Bronchial epithelial cell (primary cell): ENCODE data around the gene FDPS. TPM values are rescaled to one million over a fixed set of nuclear protein-coding genes. Genes with fewer than 3 reads are reported as not detected.

Source experiments
- DNase-seq: peaks from one replicate; pipeline ENCODE4 v3.0.0-alpha.2; 2010; ENCODE audit warnings: low read depth
- FAIRE-seq: peaks from 2 replicates; lab custom pipeline; 2011; peaks lifted over from hg19 to GRCh38; lab: Jason Lieb, UNC
- H3K27me3 ChIP-seq: 2 replicates; pipeline ENCODE4 v1.5.1; 2011; ENCODE audit warnings: low read length; ENCODE audit not compliant: control insufficient read depth, insufficient read depth
- H3K36me3 ChIP-seq: 2 replicates; pipeline ENCODE4 v1.5.1; 2011; ENCODE audit warnings: low read length; ENCODE audit not compliant: control insufficient read depth, insufficient read depth
- H3K4me3 ChIP-seq: 2 replicates; pipeline ENCODE4 v1.5.1; 2011; ENCODE audit warnings: mild to moderate bottlenecking, low read depth, low read length, control low read depth
- total RNA-seq: library from RNA; depleted of rRNA; stranded (reverse); fragments of >200 nt; gene quantifications from 2 replicates; pipeline ENCODE4 v1.2.1, GENCODE V29; 2014
- TF ChIP-seq, protein P1 (sequence below): IDR thresholded peaks from 2 replicates; pipeline ENCODE4 v1.5.1; 2011; ENCODE audit warnings: mild to moderate bottlenecking, moderate library complexity, low read length, control low read depth, inconsistent platforms; ENCODE audit not compliant: insufficient read depth, severe bottlenecking

The FDPS gene
- total RNA-seq, 1 donor from 2014 or later = 167 TPM

DNA sequence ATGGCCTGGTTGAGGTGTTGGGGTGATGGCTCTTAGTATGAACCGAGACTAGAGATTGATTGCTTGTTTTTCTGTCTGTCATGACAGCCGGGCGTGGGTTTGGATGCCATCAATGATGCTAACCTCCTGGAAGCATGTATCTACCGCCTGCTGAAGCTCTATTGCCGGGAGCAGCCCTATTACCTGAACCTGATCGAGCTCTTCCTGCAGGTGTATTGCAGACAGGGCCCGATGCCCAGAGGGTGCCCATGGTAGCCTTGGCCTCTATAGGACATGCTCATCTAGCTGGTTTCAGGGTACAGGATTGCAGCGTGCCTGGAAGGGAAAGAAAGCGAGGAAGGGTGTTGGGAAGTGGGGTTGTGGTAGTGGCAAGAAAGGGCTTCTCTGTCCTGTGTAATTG is 9.4 kb downstream of the FDPS start:
- Histone ChIP-seq H3K36me3 (peaks cover 6% of the 10 kb centered on the region), H3K27me3 (no peaks in the 10 kb centered on the region), H3K4me3 (no peak overlapping the region)
- DNase-seq = no peak
- no peak for FAIRE-seq
- TF ChIP-seq, protein P1, sequence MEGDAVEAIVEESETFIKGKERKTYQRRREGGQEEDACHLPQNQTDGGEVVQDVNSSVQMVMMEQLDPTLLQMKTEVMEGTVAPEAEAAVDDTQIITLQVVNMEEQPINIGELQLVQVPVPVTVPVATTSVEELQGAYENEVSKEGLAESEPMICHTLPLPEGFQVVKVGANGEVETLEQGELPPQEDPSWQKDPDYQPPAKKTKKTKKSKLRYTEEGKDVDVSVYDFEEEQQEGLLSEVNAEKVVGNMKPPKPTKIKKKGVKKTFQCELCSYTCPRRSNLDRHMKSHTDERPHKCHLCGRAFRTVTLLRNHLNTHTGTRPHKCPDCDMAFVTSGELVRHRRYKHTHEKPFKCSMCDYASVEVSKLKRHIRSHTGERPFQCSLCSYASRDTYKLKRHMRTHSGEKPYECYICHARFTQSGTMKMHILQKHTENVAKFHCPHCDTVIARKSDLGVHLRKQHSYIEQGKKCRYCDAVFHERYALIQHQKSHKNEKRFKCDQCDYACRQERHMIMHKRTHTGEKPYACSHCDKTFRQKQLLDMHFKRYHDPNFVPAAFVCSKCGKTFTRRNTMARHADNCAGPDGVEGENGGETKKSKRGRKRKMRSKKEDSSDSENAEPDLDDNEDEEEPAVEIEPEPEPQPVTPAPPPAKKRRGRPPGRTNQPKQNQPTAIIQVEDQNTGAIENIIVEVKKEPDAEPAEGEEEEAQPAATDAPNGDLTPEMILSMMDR = no peak

DNA sequence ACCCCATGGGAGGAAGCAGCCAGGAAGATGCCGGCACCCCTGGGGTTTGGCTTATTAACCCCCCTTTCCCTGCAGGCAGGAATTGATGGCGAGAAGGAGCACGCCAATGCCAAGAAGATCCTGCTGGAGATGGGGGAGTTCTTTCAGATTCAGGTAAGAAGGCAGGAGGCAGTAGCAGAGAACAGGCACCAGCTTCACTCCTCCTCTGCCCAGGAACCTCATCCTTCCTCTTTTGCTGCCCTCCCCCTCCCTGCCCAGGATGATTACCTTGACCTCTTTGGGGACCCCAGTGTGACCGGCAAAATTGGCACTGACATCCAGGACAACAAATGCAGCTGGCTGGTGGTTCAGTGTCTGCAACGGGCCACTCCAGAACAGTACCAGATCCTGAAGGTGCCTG is 10.9 kb downstream of the FDPS start:
- H3K36me3 ChIP-seq = peaks cover 3% of the 10 kb centered on the region
- H3K4me3 ChIP-seq = no peak overlapping the region
- TF ChIP-seq, protein P1 = no peak
- no peaks in the 10 kb centered on the region for H3K27me3 ChIP-seq
- DNase-seq (no peak), FAIRE-seq (no peak)

DNA sequence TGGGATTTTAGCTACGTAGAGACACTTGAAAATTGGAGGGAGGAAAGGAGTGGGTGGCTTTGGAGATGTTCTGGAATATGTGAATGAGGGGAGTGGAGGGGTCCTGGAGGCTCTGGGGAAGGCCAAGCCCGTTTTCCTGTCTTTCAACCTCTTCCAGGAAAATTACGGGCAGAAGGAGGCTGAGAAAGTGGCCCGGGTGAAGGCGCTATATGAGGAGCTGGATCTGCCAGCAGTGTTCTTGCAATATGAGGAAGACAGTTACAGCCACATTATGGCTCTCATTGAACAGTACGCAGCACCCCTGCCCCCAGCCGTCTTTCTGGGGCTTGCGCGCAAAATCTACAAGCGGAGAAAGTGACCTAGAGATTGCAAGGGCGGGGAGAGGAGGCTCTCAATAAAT is 11.6 kb downstream of the FDPS start:
- no peak overlapping the region for H3K4me3 ChIP-seq
- peak; percentile 15 for DNase-seq
- H3K36me3 ChIP-seq = peaks cover 2% of the 10 kb centered on the region
- no peaks in the 10 kb centered on the region for H3K27me3 ChIP-seq
- TF ChIP-seq, protein P1 = no peak
- no peak for FAIRE-seq

GRCh38 chr1:155320661-155321617 is 12.3 kb downstream of the FDPS start, which contains the start of gene RUSC1:
TSS of gene RUSC1 (plus strand) at chr1:155320894. CDS start at chr1:155321774, 880 bp downstream.
- no peak for FAIRE-seq
- Histone ChIP-seq H3K27me3 (no peaks in the 10 kb centered on the region), H3K4me3 (peak within 1 kb of the TSS; percentile 39), H3K36me3 (peaks cover 2% of the 10 kb centered on the region)
- DNase-seq = peak; percentile 58
- TF ChIP-seq, protein P1 = no peak

DNA sequence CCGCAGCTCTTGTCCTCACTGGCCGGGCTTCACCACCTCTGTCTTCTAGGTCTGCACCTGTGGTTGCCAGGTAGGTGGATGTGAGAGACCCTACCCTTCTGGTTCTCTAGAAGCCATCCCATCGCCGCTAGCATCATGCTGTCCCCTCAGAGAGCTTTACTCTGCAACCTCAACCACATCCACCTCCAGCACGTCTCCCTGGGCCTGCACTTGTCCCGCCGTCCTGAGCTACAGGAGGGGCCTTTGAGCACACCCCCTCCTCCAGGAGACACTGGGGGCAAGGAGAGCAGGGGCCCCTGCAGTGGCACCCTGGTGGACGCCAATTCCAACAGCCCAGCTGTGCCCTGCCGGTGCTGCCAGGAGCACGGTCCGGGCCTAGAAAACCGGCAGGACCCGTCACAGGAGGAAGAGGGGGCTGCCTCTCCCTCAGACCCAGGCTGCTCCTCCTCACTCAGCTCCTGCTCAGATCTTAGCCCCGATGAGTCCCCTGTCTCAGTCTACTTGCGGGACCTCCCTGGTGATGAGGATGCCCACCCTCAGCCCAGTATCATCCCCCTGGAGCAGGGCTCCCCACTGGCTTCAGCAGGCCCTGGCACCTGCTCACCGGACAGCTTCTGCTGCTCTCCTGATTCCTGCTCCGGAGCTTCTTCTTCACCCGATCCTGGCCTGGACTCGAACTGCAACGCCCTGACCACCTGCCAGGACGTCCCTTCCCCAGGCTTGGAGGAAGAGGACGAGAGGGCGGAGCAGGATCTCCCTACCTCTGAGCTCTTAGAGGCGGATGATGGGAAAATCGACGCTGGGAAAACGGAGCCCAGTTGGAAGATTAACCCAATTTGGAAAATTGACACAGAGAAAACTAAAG is 13.2 kb downstream of the FDPS start:
- peaks cover 2% of the 10 kb centered on the region for H3K36me3 ChIP-seq
- DNase-seq = no peak
- TF ChIP-seq, protein P1 = no peak
- no peak for FAIRE-seq
- H3K4me3 ChIP-seq = no peak overlapping the region
- no peaks in the 10 kb centered on the region for H3K27me3 ChIP-seq
